Measurements from ENCODE around the gene PLA2G7.

PLA2G7 gene

DNA sequence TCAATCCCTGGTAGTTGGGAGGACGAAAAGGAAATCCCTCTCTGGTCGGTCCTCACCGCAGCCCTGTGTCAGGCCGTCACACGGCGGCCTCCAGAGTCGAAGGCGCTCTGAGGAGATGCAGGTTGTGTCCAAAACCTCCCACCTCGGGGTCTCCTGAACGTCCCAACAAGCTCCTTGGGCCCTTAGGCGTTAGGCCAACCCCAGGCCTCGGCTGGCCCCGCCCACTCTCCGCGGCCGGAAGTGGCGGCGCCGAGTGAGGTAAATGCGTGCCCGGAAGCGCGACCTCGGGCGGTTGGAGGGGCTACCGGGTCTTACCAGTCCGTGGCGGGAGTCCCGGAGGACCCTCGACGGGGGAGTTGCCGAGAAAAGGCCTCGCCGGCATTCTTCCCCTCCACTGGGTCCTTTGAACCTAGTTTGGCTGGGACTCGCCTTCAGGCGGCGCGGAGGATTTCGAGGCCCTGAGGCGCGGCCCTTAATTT lies 47.5 kb downstream of the PLA2G7 start, which contains the start of gene TDRD6:
Gene TDRD6, plus strand, starts transcription at position 267 of the 479 bp plus-strand sequence. CDS start 244 bp downstream, outside the sequence.
- no peak for DNase-seq

DNA sequence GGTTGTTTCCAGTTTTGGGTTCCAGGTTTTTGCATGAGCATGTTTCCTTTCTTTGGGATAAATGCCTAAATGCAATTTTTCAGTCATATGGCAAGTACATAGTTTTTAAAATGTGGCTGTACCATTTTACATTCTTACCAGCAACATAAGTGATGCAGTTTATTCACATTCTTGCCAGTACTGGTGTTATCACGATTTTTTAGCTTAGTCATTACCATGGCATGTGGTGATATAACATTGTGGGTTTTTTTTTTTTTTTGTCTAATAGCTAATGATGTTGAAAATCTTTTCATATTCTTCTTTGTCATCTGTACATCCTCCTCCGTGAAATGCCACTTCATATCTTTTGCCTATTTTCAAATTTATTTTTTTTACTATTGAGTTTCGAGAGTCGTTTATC lies 50.4 kb downstream of the PLA2G7 start:
- DNase-seq: no peak

DNA sequence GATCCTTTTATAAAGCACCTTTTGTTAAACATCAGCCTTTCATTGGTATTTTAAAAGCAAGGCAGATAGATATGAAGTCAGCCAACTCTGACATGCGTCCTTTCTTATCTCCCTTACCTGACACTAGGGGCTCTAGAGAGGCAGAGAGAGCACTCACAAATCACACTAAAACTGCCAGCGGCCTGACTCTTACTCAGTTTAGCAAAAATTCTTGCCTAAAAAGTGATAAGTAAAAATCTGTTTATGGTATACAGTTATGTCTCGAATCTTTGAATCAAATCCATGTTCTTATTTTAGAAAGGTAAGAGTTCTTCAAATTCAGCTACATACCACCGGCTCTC lies 57.9 kb downstream of the PLA2G7 start:
- DNase-seq: no peak

DNA sequence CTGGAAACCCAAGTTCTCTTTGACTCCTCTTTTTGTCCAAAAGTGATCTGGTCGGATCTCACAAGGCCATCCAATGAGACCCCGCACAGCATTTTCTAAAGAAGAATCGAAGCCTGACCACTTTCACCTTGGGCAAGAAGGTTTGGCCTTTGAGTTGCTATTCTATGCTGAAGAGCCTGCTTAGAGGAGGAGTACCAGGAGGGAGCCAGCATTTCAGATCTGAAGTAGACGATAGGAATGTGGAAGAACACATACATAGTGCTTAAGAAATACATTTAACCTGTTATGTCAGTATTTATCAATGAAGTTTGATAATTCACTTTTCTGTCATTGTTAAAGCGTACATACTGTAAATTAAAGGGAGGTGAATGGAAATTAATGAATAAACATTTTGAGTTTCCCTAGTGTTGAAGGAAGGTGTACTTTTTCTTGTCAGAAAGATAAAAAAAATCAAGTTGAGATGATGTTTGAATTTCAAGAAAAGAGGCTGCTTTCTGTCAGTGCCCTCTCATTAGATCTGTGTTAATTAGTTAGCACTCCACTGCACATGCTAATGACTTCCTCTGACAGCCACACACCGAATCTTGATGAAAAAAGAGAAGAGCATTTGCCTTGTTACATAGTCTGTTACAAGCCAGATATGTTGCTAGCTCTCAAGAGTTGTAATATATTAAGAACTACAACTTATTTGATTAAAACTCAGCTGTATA lies 58.4 kb downstream of the PLA2G7 start:
- no peak for DNase-seq

DNA sequence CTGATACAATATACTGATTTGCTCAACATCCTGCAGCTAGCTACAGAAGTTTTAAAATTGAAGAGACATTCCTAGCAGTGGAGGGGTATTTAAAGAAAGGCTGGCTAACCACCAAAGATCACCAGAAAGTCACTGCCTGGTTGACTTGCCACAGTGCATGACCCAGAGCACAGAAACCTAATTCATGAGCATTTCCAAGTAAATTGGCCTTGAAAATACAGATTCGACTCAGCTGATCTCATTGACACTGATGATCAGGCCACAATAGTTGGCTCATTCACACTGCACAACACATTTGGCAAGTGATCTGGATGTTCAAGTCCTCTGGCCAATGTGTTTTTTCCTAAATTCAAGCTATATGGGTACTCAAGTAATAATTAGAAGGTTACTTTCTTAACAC lies 60.8 kb downstream of the PLA2G7 start:
- DNase-seq: no peak

DNA sequence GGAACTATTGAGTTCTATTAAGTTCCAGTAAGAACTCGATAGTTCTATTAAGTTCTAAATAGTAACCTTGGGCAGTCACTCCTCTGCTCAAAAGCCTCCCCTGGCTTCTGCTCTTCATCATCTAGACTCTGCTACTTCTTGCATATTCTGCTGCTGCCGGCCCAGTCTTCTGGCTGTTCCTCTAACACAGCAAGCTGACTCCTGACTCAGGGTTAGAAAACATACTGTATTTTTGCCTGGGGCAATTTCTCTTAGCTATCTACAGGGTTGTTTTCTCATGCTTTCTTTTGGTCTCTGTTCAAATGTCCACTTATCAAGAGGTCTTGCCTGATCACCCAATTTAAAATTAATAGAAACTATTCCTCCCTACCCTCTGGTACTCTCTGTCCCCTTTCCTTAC lies 67.8 kb downstream of the PLA2G7 start:
- DNase-seq: no peak

DNA sequence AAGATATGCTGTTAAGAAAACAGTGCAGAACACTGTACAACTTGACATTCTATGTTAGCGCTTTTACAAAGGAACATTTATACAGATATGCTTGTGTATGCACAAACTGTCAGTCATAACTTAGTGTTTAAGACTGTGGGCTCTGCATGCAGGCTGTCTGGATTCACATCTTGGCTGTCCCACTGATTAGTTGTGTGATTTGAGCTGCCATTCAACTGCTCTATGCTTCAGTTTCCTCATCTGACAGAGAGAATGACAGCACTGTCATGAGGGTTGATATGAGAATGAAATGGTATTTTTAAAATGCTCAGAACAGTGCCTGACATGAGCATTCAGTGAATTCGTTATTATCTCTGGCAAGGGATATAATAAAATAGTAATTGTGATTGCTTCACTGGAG lies 73.7 kb downstream of the PLA2G7 start:
- DNase-seq: no peak

DNA sequence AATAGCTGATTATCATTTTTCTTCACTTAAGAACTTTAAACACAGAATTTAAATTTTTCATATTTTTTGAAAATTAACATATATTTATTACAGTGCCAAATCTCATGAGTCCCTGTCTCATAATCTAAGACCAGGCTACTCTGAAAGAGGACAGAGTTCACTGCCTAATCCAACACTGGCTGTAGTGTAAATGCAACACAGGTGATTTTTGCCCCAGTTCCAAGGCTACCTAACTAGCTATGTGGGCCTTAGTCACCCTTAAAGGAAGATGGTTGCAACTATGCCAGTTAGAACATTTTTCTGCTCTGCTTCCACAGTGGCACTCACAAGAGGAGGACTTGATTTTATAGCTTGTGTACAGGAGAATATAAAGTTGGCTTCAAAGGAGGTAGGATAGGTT lies 77.5 kb downstream of the PLA2G7 start:
- DNase-seq: no peak

DNA sequence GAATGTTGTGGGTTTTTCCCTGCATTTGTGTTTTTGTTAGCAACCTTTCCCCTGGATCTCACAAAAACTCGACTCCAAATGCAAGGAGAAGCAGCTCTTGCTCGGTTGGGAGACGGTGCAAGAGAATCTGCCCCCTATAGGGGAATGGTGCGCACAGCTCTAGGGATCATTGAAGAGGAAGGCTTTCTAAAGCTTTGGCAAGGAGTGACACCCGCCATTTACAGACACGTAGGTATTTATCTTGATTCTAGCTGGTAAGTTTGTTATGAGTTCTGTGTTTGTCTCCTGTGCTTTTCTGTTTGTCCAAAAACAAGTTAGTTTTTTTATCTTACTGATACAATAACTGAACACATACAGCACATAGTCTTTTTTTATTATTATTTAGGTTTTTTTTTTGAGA lies 79.4 kb downstream of the PLA2G7 start:
- DNase-seq: no peak

Data from central memory CD4-positive, alpha-beta T cell (primary cell).